ENCODE measurements around the gene SYK. TPM values are rescaled to one million over a fixed set of nuclear protein-coding genes. Genes with fewer than 3 reads are reported as not detected.

SYK gene
- total RNA-seq, 1 donor from 2014 or later = 0.41 TPM

DNA sequence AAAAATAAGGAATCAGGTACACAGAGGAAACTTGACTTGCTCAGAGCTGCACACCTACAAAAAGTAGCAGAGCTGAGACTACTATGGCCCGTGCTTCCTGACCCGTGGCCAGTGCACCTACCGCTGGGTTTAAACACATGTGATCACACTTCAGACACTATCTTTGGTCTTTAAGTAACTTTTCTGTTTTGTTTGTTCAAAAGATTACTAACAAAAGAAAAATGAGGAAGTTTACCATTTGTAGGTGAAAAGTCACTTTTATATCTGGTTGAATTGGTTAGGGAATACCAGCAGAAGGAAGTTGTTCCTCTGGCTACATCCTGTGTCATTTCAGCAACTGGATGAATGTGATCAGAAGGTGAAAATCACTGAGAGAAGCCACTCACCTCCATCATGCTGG is 6.5 kb upstream of the SYK start:
- Histone ChIP-seq H3K9me3 (ENCODE audit: insufficient read depth, low read depth, low read length) (no peaks in the 10 kb centered on the region), H3K4me3 (ENCODE audit: insufficient read depth, low read depth, low read length) (no peak overlapping the region), H3K9ac (ENCODE audit: low read length) (no peak overlapping the region), H3K27ac (ENCODE audit: low read depth, low read length) (no peak overlapping the region), H2AFZ (ENCODE audit: low read depth, low read length) (no peak overlapping the region), H3K36me3 (ENCODE audit: insufficient read depth, low read length) (no peaks in the 10 kb centered on the region), H3K79me2 (ENCODE audit: insufficient read depth, low read length) (no peaks in the 10 kb centered on the region), H3K4me2 (ENCODE audit: low read length) (no peak overlapping the region), H4K20me1 (ENCODE audit: insufficient read depth, low read length) (no peaks in the 10 kb centered on the region), H3K4me1 (ENCODE audit: insufficient read depth, low read length) (no peaks in the 10 kb centered on the region), H3K27me3 (ENCODE audit: insufficient read depth, low read length) (peaks cover 2% of the 10 kb centered on the region)
- peaks cover 18% of the 10 kb centered on the region for H3K27me3 Mint-ChIP-seq (ENCODE audit: low read depth, unreplicated experiment)
- peaks cover 2% of the 10 kb centered on the region for H3K9me3 Mint-ChIP-seq (ENCODE audit: unreplicated experiment)
- H3K4me1 Mint-ChIP-seq (ENCODE audit: low read depth, unreplicated experiment) = no peaks in the 10 kb centered on the region
- no peak overlapping the region for H3K27ac Mint-ChIP-seq (ENCODE audit: unreplicated experiment)
- DNase-seq (ENCODE audit: low read depth) (no peak), FAIRE-seq (no peak)
- no peak overlapping the region for H3K4me3 Mint-ChIP-seq (ENCODE audit: unreplicated experiment)
- H3K36me3 Mint-ChIP-seq (ENCODE audit: low read depth, unreplicated experiment) = no peaks in the 10 kb centered on the region
- TF ChIP-seq EZH2 (IDR thresholded peaks at IDR 0.05; ENCODE audit: insufficient read depth, low read length) (no peak), CTCF (IDR thresholded peaks at IDR 0.05; ENCODE audit: insufficient read depth, low read depth, low read length) (no peak)

DNA sequence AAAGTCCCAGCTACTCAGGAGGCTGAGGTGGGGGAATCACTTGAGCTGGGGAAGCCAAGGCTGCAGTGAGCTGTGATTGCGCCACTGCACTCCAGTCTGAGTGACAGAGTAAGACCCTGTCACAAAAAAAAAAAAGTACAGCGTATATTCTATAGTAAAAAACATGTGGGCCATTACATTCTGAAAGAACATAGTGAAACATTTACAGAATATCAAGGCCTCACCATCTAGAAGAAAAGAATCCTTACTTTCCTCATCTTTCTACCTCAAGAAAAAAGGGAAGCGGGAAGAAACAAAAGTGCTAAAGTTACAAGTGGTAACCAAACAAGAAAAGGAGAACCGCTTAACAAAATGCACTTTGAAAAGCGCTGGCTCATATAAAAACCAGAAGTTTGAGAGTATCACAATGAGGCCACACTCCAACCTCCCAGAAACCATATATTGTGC is 5.7 kb upstream of the SYK start:
- no peaks in the 10 kb centered on the region for H3K36me3 Mint-ChIP-seq (ENCODE audit: low read depth, unreplicated experiment)
- H3K9me3 Mint-ChIP-seq (ENCODE audit: unreplicated experiment) = peaks cover 2% of the 10 kb centered on the region
- no peak for TF ChIP-seq CTCF (IDR thresholded peaks at IDR 0.05; ENCODE audit: insufficient read depth, low read depth, low read length)
- TF ChIP-seq EZH2 (IDR thresholded peaks at IDR 0.05; ENCODE audit: insufficient read depth, low read length) = no peak
- Histone ChIP-seq H4K20me1 (ENCODE audit: insufficient read depth, low read length) (no peaks in the 10 kb centered on the region), H3K9ac (ENCODE audit: low read length) (no peak overlapping the region), H3K4me2 (ENCODE audit: low read length) (no peak overlapping the region), H3K4me3 (ENCODE audit: insufficient read depth, low read depth, low read length) (no peak overlapping the region), H3K79me2 (ENCODE audit: insufficient read depth, low read length) (no peaks in the 10 kb centered on the region), H3K9me3 (ENCODE audit: insufficient read depth, low read depth, low read length) (no peaks in the 10 kb centered on the region), H3K27ac (ENCODE audit: low read depth, low read length) (no peak overlapping the region), H3K27me3 (ENCODE audit: insufficient read depth, low read length) (peaks cover 10% of the 10 kb centered on the region), H2AFZ (ENCODE audit: low read depth, low read length) (no peak overlapping the region), H3K4me1 (ENCODE audit: insufficient read depth, low read length) (no peaks in the 10 kb centered on the region), H3K36me3 (ENCODE audit: insufficient read depth, low read length) (no peaks in the 10 kb centered on the region)
- peaks cover 27% of the 10 kb centered on the region for H3K27me3 Mint-ChIP-seq (ENCODE audit: low read depth, unreplicated experiment)
- no peaks in the 10 kb centered on the region for H3K4me1 Mint-ChIP-seq (ENCODE audit: low read depth, unreplicated experiment)
- DNase-seq (ENCODE audit: low read depth) = no peak
- no peak overlapping the region for H3K4me3 Mint-ChIP-seq (ENCODE audit: unreplicated experiment)
- H3K27ac Mint-ChIP-seq (ENCODE audit: unreplicated experiment) = no peak overlapping the region
- FAIRE-seq = no peak

GRCh38 chr9:90799271-90799852 is 2.3 kb upstream of the SYK start:
- Histone ChIP-seq H2AFZ (ENCODE audit: low read depth, low read length) (no peak overlapping the region), H3K9ac (ENCODE audit: low read length) (no peak overlapping the region), H3K9me3 (ENCODE audit: insufficient read depth, low read depth, low read length) (no peaks in the 10 kb centered on the region), H3K27me3 (ENCODE audit: insufficient read depth, low read length) (peaks cover 38% of the 10 kb centered on the region), H3K4me1 (ENCODE audit: insufficient read depth, low read length) (no peaks in the 10 kb centered on the region), H3K36me3 (ENCODE audit: insufficient read depth, low read length) (no peaks in the 10 kb centered on the region), H3K27ac (ENCODE audit: low read depth, low read length) (no peak overlapping the region), H3K4me3 (ENCODE audit: insufficient read depth, low read depth, low read length) (no peak overlapping the region), H3K79me2 (ENCODE audit: insufficient read depth, low read length) (no peaks in the 10 kb centered on the region), H4K20me1 (ENCODE audit: insufficient read depth, low read length) (no peaks in the 10 kb centered on the region), H3K4me2 (ENCODE audit: low read length) (no peak overlapping the region)
- Mint-ChIP-seq H3K4me3 (ENCODE audit: unreplicated experiment) (no peak overlapping the region), H3K36me3 (ENCODE audit: low read depth, unreplicated experiment) (no peaks in the 10 kb centered on the region), H3K4me1 (ENCODE audit: low read depth, unreplicated experiment) (no peaks in the 10 kb centered on the region), H3K27ac (ENCODE audit: unreplicated experiment) (no peak overlapping the region), H3K9me3 (ENCODE audit: unreplicated experiment) (peaks cover 2% of the 10 kb centered on the region), H3K27me3 (ENCODE audit: low read depth, unreplicated experiment) (peaks cover 48% of the 10 kb centered on the region)
- FAIRE-seq (no peak), DNase-seq (ENCODE audit: low read depth) (no peak)
- TF ChIP-seq EZH2 (IDR thresholded peaks at IDR 0.05; ENCODE audit: insufficient read depth, low read length) (no peak), CTCF (IDR thresholded peaks at IDR 0.05; ENCODE audit: insufficient read depth, low read depth, low read length) (no peak)
